ENCODE data around the gene GID4.

The GID4 gene

DNA sequence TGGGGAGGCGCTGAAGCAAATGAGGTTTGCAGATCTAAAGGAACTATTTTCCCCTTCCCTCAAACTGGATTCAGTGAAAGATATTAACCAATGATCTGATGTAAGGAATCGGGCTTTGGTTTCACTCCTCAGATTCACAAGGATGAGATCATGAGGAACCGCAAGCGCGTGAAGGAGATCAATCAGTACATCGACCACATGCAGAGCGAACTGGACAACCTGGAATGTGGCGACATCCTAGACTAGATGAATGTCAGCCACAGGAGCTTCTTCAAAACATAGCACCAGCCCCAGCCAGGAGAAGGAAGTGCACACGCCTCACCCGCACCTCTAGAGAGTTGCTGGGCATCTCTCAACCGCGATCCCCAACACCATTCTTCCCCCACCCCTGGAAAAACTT, 22.8 kb upstream of the GID4 start:
- DNase-seq (ENCODE audit: extremely low read depth, low read depth), result no peak
- H3K4me3 ChIP-seq (replicated peaks; ENCODE audit: low read depth, low read length), result no peak overlapping the region
- TF ChIP-seq, protein P1, sequence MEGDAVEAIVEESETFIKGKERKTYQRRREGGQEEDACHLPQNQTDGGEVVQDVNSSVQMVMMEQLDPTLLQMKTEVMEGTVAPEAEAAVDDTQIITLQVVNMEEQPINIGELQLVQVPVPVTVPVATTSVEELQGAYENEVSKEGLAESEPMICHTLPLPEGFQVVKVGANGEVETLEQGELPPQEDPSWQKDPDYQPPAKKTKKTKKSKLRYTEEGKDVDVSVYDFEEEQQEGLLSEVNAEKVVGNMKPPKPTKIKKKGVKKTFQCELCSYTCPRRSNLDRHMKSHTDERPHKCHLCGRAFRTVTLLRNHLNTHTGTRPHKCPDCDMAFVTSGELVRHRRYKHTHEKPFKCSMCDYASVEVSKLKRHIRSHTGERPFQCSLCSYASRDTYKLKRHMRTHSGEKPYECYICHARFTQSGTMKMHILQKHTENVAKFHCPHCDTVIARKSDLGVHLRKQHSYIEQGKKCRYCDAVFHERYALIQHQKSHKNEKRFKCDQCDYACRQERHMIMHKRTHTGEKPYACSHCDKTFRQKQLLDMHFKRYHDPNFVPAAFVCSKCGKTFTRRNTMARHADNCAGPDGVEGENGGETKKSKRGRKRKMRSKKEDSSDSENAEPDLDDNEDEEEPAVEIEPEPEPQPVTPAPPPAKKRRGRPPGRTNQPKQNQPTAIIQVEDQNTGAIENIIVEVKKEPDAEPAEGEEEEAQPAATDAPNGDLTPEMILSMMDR (IDR thresholded peaks at IDR 0.05; ENCODE audit: low read depth, low read length, missing control alignments), result no peak

DNA sequence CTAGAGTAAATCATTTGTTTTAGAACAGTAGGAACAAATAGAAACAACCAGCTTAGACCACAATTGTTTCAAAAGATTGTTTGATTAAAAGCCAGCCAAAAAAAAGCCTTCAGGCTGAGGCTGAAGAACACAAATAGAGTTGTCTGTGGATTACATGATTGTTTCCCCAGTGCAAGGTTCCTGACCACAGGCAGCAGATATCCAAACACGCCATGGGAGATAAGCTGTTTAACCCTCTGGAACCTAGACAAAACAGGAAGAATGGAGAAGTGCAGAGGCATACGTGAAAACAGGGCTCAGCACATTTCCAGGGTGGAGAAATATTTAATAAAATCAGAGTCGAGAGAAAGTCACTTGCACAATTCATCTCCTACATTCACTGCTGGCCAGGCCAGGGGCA, 21.2 kb upstream of the GID4 start:
- DNase-seq (ENCODE audit: extremely low read depth, low read depth), result no peak
- TF ChIP-seq, protein P1 (IDR thresholded peaks at IDR 0.05; ENCODE audit: low read depth, low read length, missing control alignments), result no peak
- no peak overlapping the region for H3K4me3 ChIP-seq (replicated peaks; ENCODE audit: low read depth, low read length)

DNA sequence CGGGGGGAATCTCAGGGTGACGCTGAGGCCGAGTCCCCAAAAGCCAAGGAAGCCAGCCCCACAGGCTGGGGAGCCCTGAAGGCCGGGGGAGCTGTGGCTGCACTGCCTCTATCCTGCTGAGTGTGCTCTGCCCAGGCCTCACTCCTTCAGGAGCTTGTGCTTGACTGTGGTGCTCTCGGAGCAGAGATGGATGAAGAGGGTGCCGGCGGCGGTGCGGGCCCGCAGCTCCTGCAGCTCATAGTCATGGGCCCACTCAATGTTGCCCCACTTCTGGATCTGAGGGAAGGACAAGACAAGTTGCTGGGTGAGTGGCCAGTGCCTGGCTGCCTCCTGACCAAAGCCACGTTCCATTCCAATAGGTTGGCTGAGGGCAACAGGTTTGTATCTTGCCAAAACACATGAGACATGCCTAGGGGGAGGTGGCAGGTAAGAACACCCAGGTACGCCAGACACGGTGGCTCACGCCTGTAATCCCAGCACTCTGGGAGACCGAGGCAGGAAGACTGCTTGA, 20.7 kb upstream of the GID4 start:
- H3K4me3 ChIP-seq (replicated peaks; ENCODE audit: low read depth, low read length), result no peak overlapping the region
- TF ChIP-seq, protein P1 (IDR thresholded peaks at IDR 0.05; ENCODE audit: low read depth, low read length, missing control alignments), result no peak

DNA sequence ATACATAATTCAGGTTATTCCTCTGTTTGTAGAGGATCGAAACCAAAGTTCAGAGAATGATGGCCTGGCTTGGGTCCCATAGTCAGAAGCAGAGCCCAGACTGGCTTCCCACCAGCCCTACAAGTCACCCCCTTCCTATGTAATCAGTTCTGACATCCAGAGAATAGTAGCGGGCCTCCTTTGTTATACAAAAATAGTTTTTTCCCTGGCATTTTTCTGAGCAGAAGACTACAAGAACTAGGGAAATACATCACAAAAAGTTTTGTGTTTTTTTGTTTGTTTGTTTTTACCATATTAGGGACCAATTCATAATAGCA, 19.4 kb upstream of the GID4 start:
- DNase-seq (ENCODE audit: extremely low read depth, low read depth), result no peak
- TF ChIP-seq, protein P1 (IDR thresholded peaks at IDR 0.05; ENCODE audit: low read depth, low read length, missing control alignments), result no peak
- H3K4me3 ChIP-seq (replicated peaks; ENCODE audit: low read depth, low read length), result no peak overlapping the region

More for the DNA sequence above, 20.7 kb upstream of the GID4 start:
- no peak for DNase-seq (ENCODE audit: extremely low read depth, low read depth)

DNA sequence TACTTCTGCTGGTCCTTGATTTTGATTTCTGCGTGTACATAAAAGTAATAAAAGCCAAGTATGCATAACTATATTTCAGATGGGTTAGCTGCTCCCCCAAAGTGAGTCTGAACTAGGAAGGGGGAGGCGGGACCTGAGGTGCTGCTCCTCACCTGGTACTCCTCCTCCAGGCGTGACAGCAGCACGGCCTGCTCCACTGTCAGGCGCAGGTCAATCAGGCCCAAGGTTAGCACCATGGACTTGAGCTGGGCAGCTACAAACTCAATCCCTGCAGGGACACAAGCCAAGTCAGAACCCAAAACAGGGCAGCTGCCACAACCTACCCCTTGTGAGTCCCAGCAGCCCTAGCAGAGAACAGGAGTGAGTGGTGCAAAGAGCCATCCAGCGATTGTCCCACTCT, 18.2 kb upstream of the GID4 start:
- TF ChIP-seq, protein P1 (IDR thresholded peaks at IDR 0.05; ENCODE audit: low read depth, low read length, missing control alignments), result no peak
- H3K4me3 ChIP-seq (replicated peaks; ENCODE audit: low read depth, low read length), result no peak overlapping the region
- no peak for DNase-seq (ENCODE audit: extremely low read depth, low read depth)

DNA sequence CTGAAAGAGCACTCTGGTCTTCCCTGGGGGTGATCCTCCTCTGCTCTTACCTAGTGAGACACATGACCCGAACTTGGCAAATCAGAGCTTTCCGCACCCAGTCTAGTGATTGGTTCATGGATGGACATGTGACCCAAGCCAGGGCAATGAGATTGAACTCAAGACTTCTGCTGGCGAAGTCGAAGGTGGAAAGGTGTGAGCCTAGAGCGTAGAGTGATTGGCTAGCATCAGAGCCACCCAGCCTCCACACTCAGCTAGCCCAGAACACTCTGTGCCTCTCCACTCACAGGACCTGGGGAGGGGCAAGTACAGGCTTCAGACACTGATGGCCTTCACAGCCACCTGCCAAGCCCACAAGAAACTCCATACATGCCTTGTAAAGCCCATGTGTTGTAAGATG, 17.8 kb upstream of the GID4 start:
- no peak overlapping the region for H3K4me3 ChIP-seq (replicated peaks; ENCODE audit: low read depth, low read length)
- TF ChIP-seq, protein P1 (IDR thresholded peaks at IDR 0.05; ENCODE audit: low read depth, low read length, missing control alignments), result no peak
- no peak for DNase-seq (ENCODE audit: extremely low read depth, low read depth)

DNA sequence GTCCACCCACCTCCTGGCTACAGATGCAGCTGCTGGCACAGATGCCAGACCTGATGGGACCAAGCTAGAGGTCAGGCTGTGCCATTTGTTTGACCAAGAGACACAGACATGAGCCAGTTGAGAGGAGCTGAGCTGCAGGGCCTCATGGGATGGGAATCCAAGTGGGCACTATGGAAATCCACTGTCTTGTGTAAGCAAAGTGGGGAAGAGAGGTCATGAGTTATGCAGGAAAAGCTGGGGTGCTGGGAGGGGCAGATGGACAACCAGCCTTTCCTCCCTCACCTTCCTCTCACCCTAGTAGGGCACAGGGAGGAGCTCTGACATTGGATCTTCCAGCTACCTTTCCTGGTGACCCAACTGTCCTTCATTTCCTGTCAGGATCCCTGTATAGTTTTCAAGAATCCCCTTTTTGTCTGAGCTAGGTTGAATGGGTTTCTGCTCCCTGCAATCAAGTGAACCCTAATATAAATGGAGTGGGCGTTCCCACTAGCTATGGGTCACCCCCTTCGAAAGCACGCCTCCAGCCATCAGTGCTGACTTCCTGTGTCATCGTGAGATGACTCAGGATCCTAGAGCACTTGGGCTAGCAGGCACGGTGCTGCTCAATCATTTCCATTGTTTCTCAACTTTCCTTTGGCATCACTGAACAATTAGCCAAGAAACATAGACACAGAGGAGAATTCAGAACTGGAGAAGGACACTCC, 13.8 kb upstream of the GID4 start:
- TF ChIP-seq, protein P1 (IDR thresholded peaks at IDR 0.05; ENCODE audit: low read depth, low read length, missing control alignments), result no peak
- DNase-seq (ENCODE audit: extremely low read depth, low read depth), result no peak
- no peak overlapping the region for H3K4me3 ChIP-seq (replicated peaks; ENCODE audit: low read depth, low read length)

Data from HFF-Myc (cell line).